HG02678 (cell line): ENCODE results near the gene PIK3CB.
A peak's percentile ranks its signal among the peaks of the same experiment; 100 is the strongest.
"Not testable (repeated sequence)": the region's sequence is repeated elsewhere in the genome, so short reads cannot be mapped to it uniquely, and the experiment has no call there.

Experiments
- ATAC-seq: cut with Tn5 transposase; IDR thresholded peaks from one replicate; pipeline ENCODE4 v1.9.1; 2021; ENCODE audit warnings: mild to moderate bottlenecking, moderate library complexity; ENCODE audit not compliant: unreplicated experiment

The PIK3CB gene

DNA sequence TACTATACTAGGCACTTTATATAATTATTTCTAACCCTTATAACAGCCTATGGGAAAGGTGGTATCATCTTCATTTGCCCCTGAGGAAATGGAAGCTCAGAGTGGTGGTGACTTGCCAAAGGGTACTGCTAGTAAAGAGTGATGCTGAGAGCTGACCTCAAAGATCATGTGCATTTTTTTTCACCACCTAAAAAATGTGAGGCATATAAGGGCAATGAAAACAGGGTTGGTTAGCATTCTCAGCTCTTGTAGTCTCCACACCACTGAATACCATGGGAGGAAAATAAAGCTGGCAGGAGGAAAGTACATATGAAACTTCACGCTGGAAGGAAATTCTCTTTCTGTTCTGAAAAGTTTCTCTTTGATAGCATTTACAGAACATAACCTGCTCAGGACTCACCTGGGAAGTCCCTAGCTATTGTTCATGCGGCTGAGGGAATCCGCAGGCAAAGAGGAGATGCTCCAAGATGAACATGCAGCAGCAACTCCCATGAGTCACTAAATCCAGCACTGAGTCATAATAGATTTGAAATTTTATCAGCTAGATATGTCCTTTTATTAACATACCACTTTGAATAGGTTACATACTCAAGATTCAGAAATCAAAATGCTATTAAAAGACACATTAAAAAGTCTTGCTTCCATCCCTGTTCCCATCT is 208.9 kb downstream of the PIK3CB start:
- no peak for ATAC-seq

- no peak for ATAC-seq
These were observed 210.2 kb downstream of the PIK3CB start for GRCh38 chr3:138624518-138624917.

DNA sequence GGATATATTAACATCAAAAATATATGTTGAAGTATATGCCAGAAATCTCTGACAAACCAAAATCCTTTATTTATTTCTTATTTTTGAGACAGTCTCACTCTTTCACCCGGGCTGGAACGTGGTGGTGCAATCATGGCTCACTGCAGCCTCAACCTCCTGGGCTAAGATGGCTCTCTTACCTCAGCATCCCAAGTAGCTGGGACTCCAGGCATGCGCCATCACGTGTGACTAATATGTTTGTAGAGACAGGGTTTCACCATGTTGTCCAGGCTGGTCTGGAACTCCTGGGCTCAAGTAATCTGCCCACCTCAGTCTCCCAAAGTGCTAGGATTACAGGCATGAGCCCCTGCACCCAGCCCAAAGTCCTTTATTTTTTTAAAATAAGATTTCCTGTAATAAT is 214.3 kb downstream of the PIK3CB start:
- ATAC-seq = no peak

DNA sequence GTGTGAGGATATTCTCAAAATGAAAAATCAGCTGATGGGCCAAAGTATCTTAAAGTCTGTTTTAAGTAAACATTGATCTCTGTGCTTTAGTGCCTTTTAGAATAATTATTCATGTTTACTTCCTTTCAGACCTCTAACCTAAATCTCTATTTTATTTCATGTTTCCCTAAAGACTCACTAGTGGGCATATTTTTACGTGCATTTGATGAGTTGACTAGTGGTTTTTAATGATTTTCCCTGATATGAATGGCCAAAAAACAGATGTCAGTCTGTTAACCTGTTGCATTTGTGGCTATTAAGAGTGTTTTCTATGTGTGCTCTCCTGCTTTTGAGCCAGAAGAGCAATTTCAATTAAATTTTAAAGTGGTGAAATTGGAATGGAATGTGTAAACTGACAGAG is 219.3 kb downstream of the PIK3CB start:
- ATAC-seq = no peak

DNA sequence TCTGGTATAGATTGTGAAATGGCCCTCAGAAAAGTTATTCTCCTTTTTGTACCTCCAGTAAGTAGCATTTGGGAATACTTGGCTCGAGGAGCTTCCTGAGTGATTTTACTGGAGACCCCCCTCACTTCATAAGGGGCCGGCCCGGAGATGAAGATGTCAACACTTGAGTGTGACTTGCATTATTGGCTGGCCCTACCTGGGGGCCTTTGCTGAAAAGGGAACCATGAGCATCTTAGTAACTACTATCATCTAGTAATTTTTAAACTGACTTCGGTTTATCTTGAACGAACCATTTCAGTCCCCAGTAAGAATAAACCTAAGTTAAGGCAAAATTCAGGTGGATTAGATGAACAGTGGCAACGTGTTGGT is 224.8 kb downstream of the PIK3CB start:
- ATAC-seq = no peak

- peak; percentile 75 for ATAC-seq
These were observed 226.2 kb downstream of the PIK3CB start, which contains the start of gene FAIM for GRCh38 chr3:138608322-138609135. TSS of gene FAIM (plus strand) at chr3:138608771. CDS start at chr3:138619727, 10,956 bp downstream.

- ATAC-seq = not testable (repeated sequence)
These were observed 230.6 kb downstream of the PIK3CB start for GRCh38 chr3:138604106-138604595.
